MG63 (cell line): ENCODE measurements around the gene CCDC124. TPM values are rescaled to one million over a fixed set of nuclear protein-coding genes. Genes with fewer than 3 reads are reported as not detected.
A peak's percentile ranks its signal among the peaks of the same experiment; 100 is the strongest.
"Not testable (repeated sequence)": the region's sequence is repeated elsewhere in the genome, so short reads cannot be mapped to it uniquely, and the experiment has no call there.

Experiments
- DNase-seq: peaks from one replicate; pipeline ENCODE4 v3.0.0-alpha.2; 2020
- H3K27me3 ChIP-seq: fragments of 250-450 bp; sonication (Bioruptor Pico); 2 replicates; pipeline ENCODE4 v1.5.1; 2020; ENCODE audit warnings: mild to moderate bottlenecking, moderate library complexity
- H3K36me3 ChIP-seq: fragments of 250-450 bp; sonication (Bioruptor Pico); 2 replicates; pipeline ENCODE4 v1.5.1; 2020; ENCODE audit warnings: mild to moderate bottlenecking, moderate library complexity
- H3K4me3 ChIP-seq: fragments of 250-450 bp; sonication (Bioruptor Pico); 2 replicates; pipeline ENCODE4 v1.5.1; 2020; ENCODE audit warnings: mild to moderate bottlenecking, moderate library complexity
- H3K9me3 ChIP-seq: fragments of 250-450 bp; sonication (Bioruptor Pico); 2 replicates; pipeline ENCODE4 v1.5.1; 2020; ENCODE audit warnings: mild to moderate bottlenecking, moderate library complexity
- total RNA-seq: library from RNA; depleted of rRNA; stranded (reverse); fragments of >200 nt; shearing (Covaris generic); gene quantifications from 2 replicates; pipeline ENCODE4 v1.2.3, GENCODE V29; 2014; ENCODE audit warnings: low replicate concordance; rRNA removed

Gene CCDC124
- 228 and 241 TPM in 2 replicates for total RNA-seq

DNA sequence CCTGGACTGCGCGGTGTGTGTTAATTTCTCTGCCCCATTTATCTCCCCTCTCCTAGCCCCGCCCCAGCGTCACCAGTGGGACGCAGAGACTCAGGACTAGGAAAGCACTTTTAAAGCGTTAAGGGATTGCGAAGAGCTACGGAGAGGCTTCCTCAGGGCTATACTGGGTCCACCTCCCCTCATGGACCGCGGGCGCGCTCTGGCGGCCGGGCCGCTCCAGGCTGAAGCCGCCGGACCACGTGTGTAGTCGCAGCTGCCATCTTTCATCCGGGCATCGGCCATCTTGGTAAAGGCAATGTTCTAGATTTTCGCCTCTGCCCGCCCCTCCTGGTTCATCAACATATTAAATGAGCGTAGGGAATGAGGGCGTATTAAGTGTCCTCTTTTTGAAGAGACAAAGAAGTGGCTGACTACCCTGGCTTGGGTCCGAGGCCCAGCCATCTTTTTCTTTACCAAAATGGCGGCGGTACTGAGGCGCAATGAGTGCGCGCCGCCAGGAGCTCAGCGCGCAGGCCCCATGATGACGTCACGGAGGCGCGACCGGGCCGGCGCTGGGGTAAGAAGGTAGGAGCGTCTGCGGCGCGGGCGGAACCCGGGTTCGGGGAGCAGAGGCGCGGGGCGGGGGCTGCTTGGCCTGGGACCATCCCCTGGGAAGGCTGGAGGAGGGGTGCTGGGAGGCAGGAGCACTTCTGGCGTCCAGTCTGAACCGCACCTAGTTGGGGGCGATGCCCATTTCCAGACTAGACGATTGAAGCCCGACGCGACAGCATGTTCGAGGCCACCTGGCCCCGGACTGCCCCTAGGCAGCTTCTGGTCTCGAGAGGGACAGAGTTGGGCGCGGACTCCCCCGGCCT, at the start of gene CCDC124:
TSS of gene CCDC124 (plus strand) at position 531 of the 854 bp plus-strand sequence. CDS start 3,406 bp downstream, outside the sequence.
- DNase-seq, result peak; percentile 92
- H3K4me3 ChIP-seq, result peak within 1 kb of the TSS; percentile 93
- H3K9me3 ChIP-seq, result no peaks in the 10 kb centered on the region

GRCh38 chr19:17883627-17884410, 49.0 kb upstream of the CCDC124 start:
- H3K36me3 ChIP-seq, result no peaks in the 10 kb centered on the region
- H3K9me3 ChIP-seq, result no peaks in the 10 kb centered on the region

More for the DNA sequence above, at the start of gene CCDC124:
- H3K36me3 ChIP-seq, result peaks cover 17% of the 10 kb centered on the region
- H3K27me3 ChIP-seq, result no peaks in the 10 kb centered on the region

DNA sequence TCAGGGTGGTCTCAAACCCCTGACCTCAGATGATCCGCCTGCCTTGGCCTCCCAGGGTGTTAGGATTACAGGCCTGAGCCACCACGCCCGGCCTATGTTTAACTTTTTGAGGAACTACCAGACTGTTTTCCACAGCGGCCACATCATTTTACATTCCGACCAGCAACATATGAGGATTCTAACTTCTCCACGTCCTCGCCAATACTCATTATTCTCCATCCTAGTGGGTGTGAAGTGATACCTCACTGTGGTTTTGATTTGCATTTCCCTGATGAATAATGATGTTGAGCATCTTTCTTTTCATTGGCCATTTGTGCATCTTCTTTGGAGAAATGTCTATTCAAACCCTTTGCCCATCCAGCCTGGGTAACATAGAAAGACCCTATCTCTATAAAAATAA, 46.3 kb upstream of the CCDC124 start:
- Histone ChIP-seq H3K9me3 (no peaks in the 10 kb centered on the region), H3K4me3 (no peak overlapping the region), H3K27me3 (peaks cover 18% of the 10 kb centered on the region), H3K36me3 (no peaks in the 10 kb centered on the region)
- no peak for DNase-seq

More at GRCh38 chr19:17883627-17884410, 49.0 kb upstream of the CCDC124 start:
- Histone ChIP-seq H3K27me3 (peaks cover 24% of the 10 kb centered on the region), H3K4me3 (no peak overlapping the region)
- DNase-seq, result no peak

GRCh38 chr19:17887221-17887620, 45.6 kb upstream of the CCDC124 start:
- not testable (repeated sequence) for H3K4me3 ChIP-seq, H3K9me3 ChIP-seq, H3K36me3 ChIP-seq, DNase-seq
- peaks cover 18% of the 10 kb centered on the region for H3K27me3 ChIP-seq

DNA sequence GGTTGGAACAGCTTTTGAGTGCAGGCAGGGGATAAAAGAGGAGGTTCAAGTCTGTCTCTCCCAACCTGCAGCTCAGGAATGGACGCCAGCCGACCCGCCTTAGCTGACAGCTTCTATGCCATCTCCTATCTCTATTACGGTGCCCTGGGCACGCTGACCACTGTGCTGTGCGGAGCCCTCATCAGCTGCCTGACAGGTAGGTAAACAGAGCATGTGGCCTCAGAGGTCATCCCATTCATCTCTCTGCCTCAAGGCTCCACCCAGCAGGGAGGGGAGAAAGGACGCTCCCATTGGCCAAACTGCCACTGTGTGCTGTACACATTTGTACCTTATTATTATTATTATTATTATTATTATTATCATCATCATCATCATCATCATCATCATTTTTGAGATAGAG, 44.6 kb upstream of the CCDC124 start:
- Histone ChIP-seq H3K36me3 (no peaks in the 10 kb centered on the region), H3K27me3 (peaks cover 23% of the 10 kb centered on the region), H3K4me3 (no peak overlapping the region), H3K9me3 (no peaks in the 10 kb centered on the region)
- DNase-seq, result no peak

DNA sequence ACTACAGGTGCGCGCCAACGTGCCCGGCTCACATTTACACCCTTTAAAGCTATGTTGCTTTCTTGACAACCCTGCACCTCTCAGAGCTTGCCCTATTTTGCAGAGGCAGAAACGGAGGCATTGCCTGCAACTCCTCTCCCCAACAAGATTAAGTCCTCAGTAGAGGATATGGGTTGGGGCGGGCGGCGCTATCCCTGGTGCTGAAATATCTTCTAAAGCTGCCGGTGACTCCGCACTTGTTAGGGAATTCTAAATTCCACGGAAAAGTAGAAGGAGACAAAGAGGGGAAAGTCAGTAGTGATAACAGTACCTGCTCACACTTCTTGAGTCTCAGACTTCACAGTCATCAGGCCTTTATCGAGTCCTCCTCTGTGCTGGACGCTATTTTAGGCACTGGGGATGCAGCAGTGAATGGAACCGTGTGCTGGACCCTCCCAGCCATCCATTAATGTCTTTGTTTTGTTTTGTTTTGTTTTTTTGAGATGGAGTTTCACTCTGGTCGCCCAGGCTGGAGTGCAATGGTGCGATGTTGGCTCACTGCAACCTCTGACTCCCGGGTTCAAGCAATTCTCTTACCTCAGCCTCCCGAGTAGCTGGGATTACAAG, 43.1 kb upstream of the CCDC124 start:
- Histone ChIP-seq H3K27me3 (peaks cover 24% of the 10 kb centered on the region), H3K9me3 (no peaks in the 10 kb centered on the region), H3K4me3 (no peak overlapping the region), H3K36me3 (no peaks in the 10 kb centered on the region)
- peak; percentile 36 for DNase-seq

GRCh38 chr19:17893766-17894165, 39.0 kb upstream of the CCDC124 start:
- Histone ChIP-seq H3K4me3 (no peak overlapping the region), H3K9me3 (no peaks in the 10 kb centered on the region), H3K27me3 (peaks cover 47% of the 10 kb centered on the region), H3K36me3 (no peaks in the 10 kb centered on the region)
- DNase-seq, result no peak

GRCh38 chr19:17902701-17903100, 30.1 kb upstream of the CCDC124 start:
- Histone ChIP-seq H3K27me3 (peaks cover 30% of the 10 kb centered on the region), H3K36me3 (no peaks in the 10 kb centered on the region), H3K4me3 (no peak overlapping the region), H3K9me3 (peaks cover 6% of the 10 kb centered on the region; the same call in 1 of the 2 replicates)
- peak; percentile 13 for DNase-seq

DNA sequence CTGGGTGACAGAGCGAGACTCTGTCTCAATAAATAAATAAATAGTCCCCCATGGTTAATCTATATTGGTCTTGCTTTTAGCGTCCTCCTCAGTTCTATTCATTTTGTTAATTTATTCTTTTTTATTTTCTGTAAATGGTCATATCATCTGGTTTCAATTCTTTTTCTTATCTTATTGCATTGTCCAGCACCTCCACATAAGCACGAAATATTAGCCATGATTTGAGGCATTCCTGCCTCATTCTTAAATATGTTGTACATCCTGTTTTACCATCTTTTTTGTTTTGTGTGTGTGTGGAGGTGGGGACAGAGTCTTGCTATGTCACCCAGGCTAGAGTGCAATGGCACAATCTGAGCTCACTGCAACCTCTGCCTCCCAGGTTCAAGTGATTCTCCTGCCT, 24.6 kb upstream of the CCDC124 start:
- H3K4me3 ChIP-seq, result no peak overlapping the region
- peaks cover 10% of the 10 kb centered on the region for H3K27me3 ChIP-seq
- DNase-seq, result no peak
- H3K9me3 ChIP-seq, result peaks cover 18% of the 10 kb centered on the region
- H3K36me3 ChIP-seq, result no peaks in the 10 kb centered on the region

DNA sequence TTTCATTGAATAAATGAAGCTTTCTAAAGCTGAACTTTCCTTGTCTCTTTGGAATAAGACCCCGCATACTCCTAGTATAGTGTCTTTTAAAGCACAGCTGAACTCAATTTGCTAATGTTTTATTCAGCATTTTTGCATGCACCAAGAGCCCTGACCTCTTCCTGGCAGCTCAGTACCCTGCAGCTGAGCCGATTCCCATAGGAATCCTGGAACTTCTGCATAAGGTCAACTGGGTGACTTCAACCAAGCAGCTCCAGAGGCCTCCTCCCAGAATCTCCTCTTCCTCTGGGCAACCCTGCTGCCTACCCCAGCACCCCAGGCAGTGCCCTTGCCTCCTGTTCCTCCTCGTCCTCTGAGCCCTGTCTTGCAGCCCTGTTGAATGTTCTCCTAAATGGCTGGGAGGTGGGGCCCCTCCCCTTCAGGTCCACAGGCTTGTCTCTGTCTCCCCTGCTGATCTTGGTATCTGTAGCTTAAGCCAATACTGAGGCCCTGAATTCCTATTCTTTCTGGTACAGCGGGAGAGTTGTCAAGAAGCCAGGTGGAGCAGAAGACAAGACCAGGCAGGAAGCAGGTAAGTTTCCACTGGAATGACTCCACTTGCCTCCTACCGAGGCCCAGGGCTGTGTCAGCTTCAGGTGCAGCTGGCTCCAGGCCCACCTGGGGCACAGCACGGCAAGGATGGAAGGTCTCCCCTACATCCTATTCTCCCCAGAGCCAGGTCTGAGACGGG, 23.6 kb upstream of the CCDC124 start:
- Histone ChIP-seq H3K4me3 (no peak overlapping the region), H3K27me3 (peaks cover 6% of the 10 kb centered on the region), H3K36me3 (no peaks in the 10 kb centered on the region), H3K9me3 (peaks cover 26% of the 10 kb centered on the region)
- DNase-seq, result no peak

DNA sequence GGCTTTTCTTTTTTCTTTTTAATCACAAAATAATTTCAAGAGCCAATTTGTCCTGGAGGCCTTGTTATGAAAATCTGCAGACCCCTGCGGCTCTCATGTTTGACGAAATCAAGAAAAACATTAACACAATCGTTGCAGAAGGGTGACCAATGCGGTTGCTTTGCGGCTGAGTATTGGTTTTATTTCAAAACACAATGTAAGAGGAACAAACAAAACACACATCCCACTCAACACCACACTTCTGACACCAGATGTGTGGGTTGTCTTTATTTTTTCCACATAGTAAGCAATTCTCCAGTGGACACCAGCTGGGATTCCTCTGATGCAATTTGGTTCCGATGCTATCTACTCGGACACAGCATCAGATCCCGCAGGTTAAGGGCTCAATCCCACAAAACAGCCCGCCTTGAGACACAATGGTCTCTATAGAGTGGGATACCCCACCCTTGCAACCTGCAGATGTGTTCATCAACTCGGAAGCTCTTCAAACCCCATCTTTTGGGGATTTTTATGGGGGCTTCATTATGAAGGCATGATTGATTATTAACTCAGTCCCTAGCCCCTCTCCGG, 21.9 kb upstream of the CCDC124 start:
- peaks cover 6% of the 10 kb centered on the region for H3K27me3 ChIP-seq
- no peak overlapping the region for H3K4me3 ChIP-seq
- no peak for DNase-seq

DNA sequence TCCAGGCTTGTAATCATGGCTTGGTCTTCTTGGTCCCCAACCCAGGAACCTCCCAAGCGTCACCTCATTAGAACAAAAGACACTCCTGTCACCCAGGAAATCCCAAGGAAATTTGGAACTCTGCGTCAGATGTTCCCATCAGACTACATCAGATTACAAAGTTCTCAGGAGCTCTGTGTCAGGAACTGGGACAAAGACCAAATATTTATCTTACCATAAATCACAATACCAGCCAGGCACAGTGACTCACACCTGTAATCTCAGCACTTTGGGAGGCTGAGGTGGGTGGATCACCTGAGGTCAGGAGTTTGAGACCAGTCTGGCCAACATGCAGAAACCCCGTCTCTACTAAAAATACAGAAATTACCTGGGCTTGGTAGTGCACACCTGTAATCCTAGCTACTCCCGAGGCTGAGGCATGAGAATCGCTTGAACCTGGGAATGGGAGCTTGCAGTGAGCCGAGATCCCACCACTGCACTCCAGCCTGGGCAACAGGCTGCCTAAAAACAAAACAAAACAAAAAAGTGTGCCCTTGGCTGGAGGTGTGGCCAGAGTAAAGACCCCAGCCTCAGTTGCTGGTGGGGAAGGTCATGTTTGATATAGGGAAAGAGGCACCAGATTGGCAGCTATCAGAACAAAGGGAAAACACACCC, 16.7 kb upstream of the CCDC124 start:
- H3K36me3 ChIP-seq, result no peaks in the 10 kb centered on the region
- H3K4me3 ChIP-seq, result no peak overlapping the region
- no peak for DNase-seq
- peaks cover 16% of the 10 kb centered on the region for H3K9me3 ChIP-seq
- peaks cover 9% of the 10 kb centered on the region for H3K27me3 ChIP-seq

More for the DNA sequence above, 21.9 kb upstream of the CCDC124 start:
- peaks cover 26% of the 10 kb centered on the region for H3K9me3 ChIP-seq
- no peaks in the 10 kb centered on the region for H3K36me3 ChIP-seq

- not testable (repeated sequence) for H3K27me3 ChIP-seq, H3K4me3 ChIP-seq, DNase-seq, H3K36me3 ChIP-seq
- H3K9me3 ChIP-seq, result peaks cover 15% of the 10 kb centered on the region
Observed at GRCh38 chr19:17918151-17918550, 14.7 kb upstream of the CCDC124 start.

DNA sequence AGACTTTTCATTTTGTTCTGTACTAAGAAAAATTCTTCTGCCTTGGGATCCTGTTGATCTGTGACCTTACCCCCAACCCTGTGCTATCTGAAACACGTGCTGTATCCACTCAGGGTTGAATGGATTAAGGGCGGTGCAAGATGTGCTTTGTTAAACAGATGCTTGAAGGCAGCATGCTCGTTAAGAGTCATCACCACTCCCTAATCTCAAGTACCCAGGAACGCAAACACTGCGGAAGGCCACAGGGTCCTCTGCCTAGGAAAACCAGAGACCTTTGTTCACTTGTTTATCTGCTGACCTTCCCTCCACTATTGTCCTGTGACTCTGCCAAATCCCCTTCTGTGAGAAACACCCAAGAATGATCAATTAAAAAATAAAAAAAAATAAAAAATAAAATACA, 13.7 kb upstream of the CCDC124 start:
- H3K4me3 ChIP-seq, H3K9me3 ChIP-seq, H3K27me3 ChIP-seq, DNase-seq, H3K36me3 ChIP-seq: not testable (repeated sequence)

GRCh38 chr19:17920527-17920926, 12.3 kb upstream of the CCDC124 start:
- Histone ChIP-seq H3K27me3 (peaks cover 6% of the 10 kb centered on the region), H3K4me3 (no peak overlapping the region), H3K9me3 (peaks cover 5% of the 10 kb centered on the region), H3K36me3 (no peaks in the 10 kb centered on the region)
- DNase-seq, result no peak

- H3K36me3 ChIP-seq, result no peaks in the 10 kb centered on the region
- no peak for DNase-seq
- no peak overlapping the region for H3K4me3 ChIP-seq
- H3K9me3 ChIP-seq, result peaks cover 5% of the 10 kb centered on the region
- peaks cover 2% of the 10 kb centered on the region; the same call in 1 of the 2 replicates for H3K27me3 ChIP-seq
Observed at GRCh38 chr19:17922138-17922537, 10.7 kb upstream of the CCDC124 start.
